ENCODE data around the gene PLGRKT.
"Not testable (repeated sequence)": the region's sequence is repeated elsewhere in the genome, so short reads cannot be mapped to it uniquely, and the experiment has no call there.

The PLGRKT gene

DNA sequence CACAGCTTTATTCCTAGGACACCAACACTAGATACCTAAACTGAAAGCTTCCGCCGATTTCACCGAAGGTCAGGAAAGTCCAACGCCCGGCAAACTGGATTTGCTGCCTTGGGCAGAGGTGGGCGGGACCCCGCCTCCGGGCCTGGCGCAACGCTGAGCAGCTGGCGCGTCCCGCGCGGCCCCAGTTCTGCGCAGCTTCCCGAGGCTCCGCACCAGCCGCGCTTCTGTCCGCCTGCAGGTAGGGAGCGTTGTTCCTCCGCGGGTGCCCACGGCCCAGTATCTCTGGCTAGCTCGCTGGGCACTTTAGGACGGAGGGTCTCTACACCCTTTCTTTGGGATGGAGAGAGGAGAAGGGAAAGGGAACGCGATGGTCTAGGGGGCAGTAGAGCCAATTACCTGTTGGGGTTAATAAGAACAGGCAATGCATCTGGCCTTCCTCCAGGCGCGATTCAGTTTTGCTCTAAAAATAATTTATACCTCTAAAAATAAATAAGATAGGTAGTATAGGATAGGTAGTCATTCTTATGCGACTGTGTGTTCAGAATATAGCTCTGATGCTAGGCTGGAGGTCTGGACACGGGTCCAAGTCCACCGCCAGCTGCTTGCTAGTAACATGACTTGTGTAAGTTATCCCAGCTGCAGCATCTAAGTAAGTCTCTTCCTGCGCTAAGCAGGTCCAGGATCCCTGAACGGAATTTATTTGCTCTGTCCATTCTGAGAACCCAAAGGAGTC, 12.8 kb upstream of the PLGRKT start, which contains the start of gene CD274:
Gene CD274 (plus strand): TSS at position 184 of the 733 bp plus-strand sequence. CDS start 5,572 bp downstream, outside the sequence.
- peak; percentile 87 for DNase-seq

DNA sequence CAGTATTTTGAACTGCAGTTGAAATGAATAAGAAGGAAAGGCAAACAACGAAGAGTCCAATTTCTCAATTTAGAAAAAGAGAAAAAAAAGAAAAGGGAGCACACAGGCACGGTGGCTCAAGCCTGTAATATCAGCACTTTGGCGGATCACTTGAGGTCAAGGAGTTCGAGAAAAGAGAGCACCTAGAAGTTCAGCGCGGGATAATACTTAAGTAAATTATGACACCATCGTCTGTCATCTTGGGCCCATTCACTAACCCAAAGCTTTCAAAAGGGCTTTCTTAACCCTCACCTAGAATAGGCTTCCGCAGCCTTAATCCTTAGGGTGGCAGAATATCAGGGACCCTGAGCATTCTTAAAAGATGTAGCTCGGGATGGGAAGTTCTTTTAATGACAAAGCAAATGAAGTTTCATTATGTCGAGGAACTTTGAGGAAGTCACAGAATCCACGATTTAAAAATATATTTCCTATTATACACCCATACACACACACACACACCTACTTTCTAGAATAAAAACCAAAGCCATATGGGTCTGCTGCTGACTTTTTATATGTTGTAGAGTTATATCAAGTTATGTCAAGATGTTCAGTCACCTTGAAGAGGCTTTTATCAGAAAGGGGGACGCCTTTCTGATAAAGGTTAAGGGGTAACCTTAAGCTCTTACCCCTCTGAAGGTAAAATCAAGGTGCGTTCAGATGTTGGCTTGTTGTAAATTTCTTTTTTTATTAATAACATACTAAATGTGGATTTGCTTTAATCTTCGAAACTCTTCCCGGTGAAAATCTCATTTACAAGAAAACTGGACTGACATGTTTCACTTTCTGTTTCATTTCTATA, 12.0 kb upstream of the PLGRKT start:
- no peak for DNase-seq

DNA sequence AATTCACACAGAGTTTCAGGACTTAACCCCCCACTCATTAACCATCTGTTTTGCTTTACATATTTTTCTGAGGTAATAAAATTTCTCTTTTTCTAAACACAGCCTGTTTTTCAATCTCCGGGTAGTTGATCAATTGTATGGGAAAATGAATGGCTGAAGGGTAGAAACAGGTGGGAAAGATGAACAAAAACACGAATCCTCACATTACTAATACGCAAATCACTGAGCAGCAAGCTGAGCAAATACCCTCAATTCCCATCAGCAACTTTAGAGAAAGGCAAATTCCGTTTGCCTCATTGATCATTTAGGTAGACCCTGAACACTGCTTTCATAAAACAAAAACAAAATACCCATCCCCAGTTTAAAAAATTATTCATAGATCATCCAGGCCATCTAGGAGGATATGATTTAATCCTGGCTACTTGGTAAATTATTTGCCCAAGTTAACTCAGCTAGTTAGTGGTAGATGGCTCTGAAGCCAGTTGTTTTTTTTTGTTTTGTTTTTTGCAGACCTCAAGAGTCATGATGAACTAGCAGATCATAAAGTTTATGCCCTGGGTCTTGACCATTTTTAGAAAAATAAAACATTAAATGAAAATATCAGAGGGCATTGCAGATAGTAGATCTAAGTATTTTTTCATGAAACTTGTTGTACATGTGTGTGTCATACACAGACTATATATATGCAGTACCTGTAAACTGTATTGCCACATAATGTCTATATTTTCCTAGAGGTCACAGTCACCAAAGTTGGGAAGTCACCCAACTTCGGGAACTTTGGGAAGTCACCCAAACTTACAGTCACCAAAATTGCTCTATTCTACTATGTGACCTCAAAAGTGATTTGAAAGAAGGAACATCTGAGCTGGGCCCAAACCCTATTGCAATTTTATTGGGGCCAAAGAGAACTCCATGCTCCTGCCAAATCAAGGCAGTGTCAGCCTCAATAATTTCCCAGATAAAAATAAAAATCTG, 11.0 kb upstream of the PLGRKT start:
- no peak for DNase-seq

DNA sequence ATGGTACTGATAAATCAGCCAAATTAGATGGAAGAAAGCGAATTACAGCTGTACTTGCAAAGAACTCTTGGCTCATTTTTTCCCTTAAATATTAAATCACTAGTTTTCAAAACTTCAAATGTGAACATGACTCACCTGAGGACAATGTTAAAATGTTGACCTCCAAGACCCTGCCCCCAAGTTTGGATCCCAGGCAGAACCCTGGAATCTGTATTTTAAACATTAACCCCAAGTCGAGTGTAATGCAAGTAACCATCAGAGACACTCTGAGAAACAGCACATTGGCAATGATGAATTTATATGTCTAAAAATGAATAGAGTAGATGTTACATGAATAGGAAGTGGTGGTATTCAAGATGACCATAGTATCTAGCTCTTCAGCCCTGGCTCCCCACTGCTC, 10.3 kb upstream of the PLGRKT start:
- no peak for DNase-seq

DNA sequence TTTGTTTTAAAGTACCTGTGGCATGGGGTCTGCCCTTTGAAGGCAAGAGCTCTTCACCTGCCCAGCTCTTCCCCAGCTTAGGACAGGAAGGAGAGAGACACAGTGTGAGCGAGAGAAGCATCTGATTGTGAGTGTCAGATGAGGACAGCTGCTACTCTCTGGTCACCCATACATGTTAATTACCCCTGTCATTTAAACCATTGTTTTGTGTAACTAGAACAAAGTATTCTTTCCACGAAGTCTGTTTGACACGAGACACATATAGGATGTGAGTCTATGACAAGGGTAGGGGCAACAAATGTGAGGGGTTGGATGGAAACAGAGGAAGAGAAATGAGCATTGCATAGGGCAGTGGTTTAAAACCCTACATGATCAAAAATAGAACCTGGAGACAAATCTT, 9.6 kb upstream of the PLGRKT start:
- DNase-seq, result no peak

DNA sequence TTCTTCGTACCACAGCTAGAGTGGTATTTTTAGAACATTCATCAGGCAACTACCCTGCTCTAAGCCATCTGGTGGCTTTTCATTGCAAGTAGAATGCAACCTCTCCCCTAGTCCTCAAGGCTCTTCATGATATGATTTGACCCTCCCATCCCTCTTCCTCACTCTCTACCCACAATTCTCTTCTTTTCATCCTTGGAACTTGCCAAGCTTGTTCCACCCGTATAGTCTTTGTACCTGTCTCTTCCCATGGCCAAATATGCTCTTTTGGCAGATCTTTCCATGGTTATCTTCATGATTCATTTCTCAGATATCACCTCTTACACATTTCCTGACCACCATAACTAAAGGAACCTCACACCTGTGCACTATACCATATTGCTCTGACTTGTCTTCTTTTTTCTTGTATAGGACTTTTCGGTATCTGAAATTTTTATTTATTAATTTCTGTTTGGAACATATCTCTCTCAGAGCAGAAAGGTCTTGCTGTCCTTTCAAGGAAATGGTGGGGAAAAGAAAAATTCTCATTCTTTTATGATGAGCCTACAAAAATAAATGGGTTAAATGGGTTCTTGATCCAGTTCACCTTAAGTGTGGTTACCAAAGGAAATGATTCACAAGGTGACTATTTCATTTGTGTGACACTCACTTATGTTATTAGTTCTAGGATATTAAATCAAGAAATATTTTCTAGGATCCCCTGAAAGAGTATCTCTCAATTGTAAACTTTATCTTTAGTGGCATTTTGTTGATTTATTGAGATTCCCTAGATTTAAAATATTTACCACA, 8.9 kb upstream of the PLGRKT start:
- DNase-seq, result no peak

DNA sequence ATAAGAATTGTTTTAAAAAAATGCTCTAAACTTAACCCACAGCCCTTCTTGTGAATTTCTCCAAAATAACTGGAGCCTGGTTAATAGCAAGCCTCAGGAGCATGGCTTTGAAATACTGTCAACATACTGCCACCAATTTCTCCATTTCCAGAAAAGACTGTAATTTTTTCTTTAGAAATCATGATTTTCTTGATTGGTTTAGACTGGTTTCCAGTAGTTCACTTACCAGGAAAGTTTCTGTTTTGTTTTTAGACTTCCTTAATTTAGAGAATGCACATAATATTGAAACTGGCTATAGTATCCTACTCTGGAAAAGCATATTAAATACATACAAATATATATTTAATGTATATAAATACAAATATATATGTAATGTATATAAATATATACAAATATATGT, 8.2 kb upstream of the PLGRKT start:
- DNase-seq, result no peak

DNA sequence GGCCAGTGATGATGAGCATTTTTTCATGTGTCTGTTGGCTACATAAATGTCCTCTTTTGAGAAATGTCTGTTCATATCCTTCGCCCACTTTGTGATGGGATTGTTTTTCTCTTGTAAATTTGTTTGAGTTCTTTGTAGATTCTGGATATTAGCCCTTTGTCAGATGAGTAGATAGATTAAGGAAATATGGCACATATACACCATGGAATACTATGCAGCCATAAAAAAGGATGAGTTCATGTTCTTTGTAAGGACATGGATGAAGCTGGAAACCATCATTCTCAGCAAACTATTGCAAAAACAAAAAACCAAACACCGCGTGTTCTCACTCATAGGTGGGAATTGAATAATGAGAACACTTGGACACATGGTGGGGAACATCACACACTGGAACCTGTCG, 7.4 kb upstream of the PLGRKT start:
- not testable (repeated sequence) for DNase-seq

DNA sequence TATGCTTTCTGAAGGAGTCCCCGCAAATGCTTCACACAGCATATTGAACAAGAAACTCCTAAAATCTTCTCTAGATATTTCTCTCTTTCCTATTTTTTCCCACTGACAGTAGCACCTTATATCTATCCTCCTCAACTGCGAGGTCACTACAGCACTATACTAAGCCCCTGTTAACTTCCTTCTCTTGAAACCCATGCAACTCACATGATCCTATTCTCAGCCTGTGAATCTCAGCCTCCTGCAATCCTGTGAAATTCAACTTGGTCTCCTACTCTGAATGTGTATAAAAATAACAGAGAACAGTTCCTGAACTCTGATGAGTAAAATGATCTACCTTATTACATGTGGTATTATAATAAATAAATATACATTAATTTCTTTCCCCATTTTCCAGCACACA, 6.1 kb upstream of the PLGRKT start:
- no peak for DNase-seq

DNA sequence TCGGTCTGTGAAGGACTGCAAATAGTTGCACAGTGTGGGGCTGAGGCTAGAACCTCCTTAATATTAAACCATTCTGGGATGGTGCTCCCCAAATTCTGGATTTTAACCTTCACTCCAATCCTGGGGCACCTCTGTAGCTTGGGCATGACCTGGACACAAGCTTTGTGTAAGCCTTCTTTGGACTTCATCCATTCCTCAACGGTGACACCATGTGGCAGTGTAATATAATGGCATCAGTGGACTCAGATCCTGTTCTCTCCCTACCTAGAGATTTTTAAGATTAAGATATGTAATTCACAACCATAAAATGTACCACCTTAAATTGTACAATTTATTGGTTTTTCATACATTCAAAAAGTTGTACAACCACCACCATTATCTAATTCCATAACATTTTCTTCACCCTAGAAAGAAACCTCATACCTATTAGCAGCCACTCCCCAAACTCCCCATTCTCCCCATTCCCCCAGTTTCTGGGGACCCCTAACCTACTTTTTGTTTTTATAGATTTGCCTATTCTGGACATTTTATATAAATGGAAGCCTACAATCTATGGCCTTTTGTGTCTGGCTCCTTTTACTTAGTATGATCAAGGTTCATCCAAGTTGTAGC, 4.8 kb upstream of the PLGRKT start:
- DNase-seq, result peak; percentile 25

DNA sequence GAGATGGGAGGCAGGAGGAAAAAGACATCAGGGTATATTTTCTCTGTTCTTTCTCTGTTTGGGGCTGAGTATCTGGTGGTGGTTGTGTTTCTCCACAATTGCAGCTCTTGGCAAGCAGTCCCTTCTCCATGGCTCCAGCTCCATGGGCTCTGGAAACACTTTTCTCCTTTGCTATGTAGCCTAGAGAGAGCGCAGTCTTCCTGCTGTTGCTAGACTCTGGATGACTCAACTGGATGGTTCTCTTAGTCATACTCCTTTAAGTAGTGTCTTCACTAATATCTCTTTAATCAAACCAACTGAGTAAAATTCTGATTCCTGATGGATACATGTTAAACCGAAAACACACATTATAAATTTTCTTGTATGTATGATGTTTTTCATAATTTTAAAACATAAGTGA, 3.3 kb upstream of the PLGRKT start:
- no peak for DNase-seq

DNA sequence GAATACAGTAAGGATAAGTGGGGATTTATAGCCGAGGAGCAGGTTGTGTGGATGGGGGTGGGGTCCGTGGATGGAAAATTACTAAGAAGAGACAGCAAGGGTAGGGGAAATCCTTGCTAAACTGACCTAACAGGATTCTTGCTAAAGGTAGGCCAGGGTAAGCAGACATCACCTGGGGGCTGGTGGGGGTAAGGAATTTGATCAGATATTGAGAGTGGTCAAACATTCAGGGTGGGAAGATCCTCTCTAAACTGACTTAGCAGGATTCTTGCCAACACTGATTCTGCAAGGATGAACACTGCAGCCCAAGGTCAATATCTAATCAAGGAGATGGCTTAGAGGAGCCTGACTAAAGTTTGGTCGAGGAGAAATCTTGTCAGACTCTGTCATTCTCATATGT, 2.7 kb upstream of the PLGRKT start:
- DNase-seq, result no peak

DNA sequence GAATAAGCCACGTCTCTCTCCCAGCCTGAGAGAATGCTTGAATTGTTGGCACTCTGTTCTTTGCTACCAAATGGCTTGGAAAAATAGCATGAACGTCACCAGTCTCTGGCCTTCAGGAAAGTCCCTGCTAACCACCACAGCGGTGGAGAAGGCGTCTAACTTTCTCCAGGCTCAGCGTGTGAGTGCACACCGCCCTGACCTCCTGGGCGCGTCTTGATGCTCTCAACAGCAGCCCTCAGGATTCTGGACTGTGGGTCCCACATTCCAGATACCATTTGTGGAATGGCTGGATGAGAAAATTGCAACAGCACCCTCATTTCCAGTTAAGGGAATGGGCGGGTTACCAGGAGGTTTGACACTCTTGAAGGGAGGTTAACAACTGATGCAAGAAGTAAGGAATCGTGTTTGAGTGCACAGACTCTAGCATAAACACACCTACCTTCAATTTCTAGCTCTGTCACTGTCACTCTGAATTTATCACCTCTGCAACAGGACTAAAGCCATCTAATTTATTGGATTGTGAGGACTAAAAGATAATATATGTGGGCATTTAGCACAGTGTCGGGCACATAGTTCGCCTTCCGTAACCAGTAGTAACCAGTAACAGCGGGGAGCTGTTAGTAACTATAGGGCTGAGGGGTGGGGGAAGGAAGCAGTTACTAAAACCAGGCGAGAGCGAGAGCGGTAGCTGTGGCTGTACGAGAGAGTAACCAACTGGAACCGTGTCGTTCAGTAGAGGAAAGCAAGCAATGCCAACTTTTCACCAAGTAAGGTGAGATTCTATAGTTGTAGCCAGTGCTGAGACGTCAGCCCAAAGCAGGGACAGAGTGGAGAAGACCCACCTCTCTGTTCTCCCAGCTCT, 807 bp upstream of the PLGRKT start:
- no peak for DNase-seq

DNA sequence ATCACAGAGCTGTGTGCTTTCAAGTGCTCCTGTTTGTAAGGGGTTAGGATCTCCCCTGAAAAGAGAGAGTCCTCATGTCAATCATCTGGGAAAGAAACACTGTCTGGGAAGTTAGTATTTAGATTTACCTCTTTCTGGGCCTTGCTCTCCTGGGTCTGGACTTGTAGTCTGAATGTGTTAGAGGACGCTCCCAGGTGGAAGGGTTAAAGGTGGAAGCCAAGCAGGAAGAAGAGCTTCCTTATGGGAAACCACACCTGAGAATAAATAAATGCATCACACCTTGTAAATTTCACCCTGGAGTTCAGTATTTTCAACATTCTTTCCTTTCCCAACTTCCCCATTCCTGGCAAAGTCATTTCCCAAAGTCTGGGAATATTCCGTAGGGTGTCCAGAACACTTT, 1.3 kb downstream of the PLGRKT start:
- no peak for DNase-seq

DNA sequence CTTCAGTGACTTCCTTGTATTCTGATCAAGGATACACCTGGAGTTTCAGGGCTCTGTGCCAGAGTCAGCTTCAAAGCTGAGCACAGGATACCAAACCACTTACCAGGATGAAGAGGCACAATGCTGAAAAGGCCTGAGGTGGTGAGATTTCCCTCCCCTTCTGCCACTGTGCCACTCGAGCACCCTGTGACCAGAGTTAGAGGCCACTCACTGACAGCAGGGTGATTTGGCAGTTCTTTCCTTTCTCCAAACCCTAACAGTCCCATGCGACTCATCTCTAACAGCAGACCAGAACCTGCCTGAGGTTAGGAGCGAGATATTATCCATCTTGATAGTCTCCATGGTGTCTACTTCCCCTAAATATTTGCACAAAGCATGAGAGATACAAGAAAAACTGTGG, 1.8 kb downstream of the PLGRKT start:
- peak; percentile 14 for DNase-seq

DNA sequence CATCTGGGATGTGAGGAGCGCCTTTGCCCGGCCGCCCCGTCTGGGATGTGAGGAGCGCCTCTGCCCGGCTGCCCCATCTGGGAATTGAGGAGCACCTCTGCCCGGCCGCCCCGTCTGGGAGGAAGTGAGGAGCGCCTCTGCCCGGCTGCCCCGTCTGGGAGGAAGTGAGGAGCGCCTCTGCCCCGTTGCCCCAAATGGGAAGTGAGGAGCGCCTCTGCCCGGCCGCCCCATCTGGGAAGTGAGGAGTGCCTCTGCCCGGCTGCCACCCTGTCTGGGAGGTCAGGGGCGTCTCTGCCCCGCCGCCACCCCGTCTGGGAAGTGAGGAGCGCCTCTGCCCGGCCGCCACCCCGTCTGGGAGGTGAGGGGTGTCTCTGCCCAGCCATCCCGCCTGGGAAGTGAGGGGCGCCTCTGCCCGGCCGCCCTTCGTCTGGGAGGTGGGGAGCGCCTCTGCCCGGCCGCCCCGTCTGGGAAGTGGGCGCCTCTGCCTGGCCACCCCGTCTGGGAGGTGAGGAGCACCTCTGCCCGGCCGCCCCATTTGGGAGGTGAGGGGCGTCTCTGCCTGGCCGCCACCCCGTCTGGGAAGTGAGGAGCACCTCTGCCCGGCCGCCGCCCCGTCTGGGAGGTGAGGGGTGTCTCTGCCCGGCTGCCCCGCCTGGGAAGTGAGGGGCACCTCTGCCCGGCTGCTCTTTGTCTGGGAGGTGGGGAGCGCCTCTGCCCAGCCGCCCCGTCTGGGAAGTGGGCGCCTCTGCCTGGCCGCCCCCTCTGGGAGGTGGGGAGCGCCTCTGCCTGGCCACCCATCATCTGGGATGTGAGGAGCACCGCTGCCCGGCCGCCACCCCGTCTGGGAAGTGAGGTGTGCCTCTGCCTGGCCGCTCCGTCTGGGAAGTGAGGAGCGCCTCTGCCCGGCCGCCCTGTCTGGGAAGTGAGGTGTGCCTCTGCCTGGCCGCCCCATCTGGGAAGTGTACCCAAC, 3.6 kb downstream of the PLGRKT start:
- not testable (repeated sequence) for DNase-seq

DNA sequence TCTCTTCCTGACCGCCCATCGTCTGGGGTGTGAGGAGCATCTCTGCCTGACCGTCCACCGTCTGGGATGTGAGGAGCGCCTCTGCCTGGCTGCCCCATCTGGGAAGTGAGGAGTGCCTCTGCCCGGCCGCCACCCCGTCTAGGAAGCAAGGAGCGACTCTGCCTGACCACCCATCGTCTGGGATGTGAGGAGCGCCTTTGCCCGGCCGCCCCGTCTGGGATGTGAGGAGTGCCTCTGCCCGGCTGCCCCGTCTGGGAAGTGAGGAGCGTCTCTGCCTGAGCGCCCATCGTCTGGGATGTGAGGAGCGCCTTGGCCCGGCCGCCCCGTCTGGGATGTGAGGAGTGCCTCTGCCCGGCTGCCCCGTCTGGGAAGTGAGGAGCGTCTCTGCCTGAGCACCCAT, 4.4 kb downstream of the PLGRKT start:
- DNase-seq, result not testable (repeated sequence)

DNA sequence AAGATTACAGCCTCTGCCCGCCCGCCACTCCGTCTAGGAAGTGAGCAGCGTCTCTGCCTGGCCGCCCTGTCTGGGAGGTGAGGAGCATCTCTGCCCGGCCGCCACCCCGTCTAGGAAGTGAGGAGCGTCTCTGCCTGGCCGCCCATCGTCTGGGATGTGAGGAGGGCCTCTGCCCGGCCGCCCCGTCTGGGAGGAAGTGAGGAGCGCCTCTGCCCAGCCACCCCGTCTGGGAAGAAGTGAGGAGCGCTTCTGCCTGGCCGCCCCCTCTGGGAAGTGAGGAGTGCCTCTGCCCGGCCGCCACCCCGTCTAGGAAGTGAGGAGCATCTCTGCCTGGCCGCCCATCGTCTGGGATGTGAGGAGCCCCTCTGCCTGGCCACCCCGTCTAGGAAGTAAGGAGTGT, 4.8 kb downstream of the PLGRKT start:
- DNase-seq, result not testable (repeated sequence)

DNA sequence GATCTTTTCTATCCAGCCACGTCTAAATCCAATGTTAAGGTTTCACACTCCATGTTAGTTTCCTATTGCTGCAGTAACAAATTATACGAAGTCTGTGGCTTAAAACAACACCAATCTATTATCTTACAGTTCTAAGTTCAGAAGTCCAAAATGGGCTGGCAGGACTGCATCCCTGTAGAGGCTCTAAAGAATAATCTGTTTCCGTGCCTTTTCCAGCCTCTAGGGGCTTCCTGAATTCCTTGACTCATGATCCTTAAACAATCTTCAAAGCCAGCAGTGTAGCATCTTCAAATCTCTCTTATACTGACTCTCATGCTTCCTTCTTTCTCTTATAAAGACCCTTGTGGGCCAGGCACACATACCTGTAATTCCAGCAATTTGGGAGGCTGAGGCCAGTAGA, 6.8 kb downstream of the PLGRKT start:
- no peak for DNase-seq

All from DMS153 (cell line).